Measurements from ENCODE around the gene AKAP9. TPM values are rescaled to one million over a fixed set of nuclear protein-coding genes. Genes with fewer than 3 reads are reported as not detected.
A peak's percentile ranks its signal among the peaks of the same experiment; 100 is the strongest.

The AKAP9 gene
- total and polyA plus RNA-seq, 9 of the 15 experiments (the other 6 are each of a cell fraction or from before 2014, with no cell fraction given): 25.5 to 80.9 (median 46.3) TPM

- TF ChIP-seq RERE (CRISPR knock-in tag; IDR thresholded peaks at IDR 0.05; ENCODE audit: borderline replicate concordance): no peak
- peak; percentile 94 for TF ChIP-seq MGA (IDR thresholded peaks at IDR 0.05)
- no peak for TF ChIP-seq ZNF436 (CRISPR knock-in tag; IDR thresholded peaks at IDR 0.05)
- TF ChIP-seq ZNF445 (CRISPR knock-in tag; IDR thresholded peaks at IDR 0.05; ENCODE audit: low read depth): 0 out of 2 replicates have a peak, but pooled peaks have one; percentile 62
- TF ChIP-seq ZNF395 (CRISPR knock-in tag; IDR thresholded peaks at IDR 0.05): peak; percentile 69; the same call in 1 of the 2 replicates
- peak; percentile 78 for TF ChIP-seq CBX1 (IDR thresholded peaks at IDR 0.05; ENCODE audit: low read depth)
- TF ChIP-seq ETV5 (CRISPR knock-in tag; IDR thresholded peaks at IDR 0.05; ENCODE audit: low read depth): peak; percentile 85
- no peak for TF ChIP-seq FOXJ2 (tag; IDR thresholded peaks at IDR 0.05)
Measured at GRCh38 chr7:92134271-92135051, 193.8 kb downstream of the AKAP9 start, which contains the start of gene CYP51A1 (continued).
